Measurements from ENCODE around the gene PI3.

- TF ChIP-seq CTCF (IDR thresholded peaks at IDR 0.05) (no peak), POLR2A (IDR thresholded peaks at IDR 0.05) (no peak)
Observed at GRCh38 chr20:45140836-45141235, 33.9 kb upstream of the PI3 start.
